ENCODE results near the gene ZIC5. TPM values are rescaled to one million over a fixed set of nuclear protein-coding genes. Genes with fewer than 3 reads are reported as not detected.

The ZIC5 gene
- total RNA-seq, 1 donor from 2014 or later, result under 0.01 TPM

GRCh38 chr13:99987154-99988019 lies 15.8 kb upstream of the ZIC5 start:
- no peak for DNase-seq (ENCODE audit: low read depth in 2 of 2)

- no peak for DNase-seq (ENCODE audit: low read depth in 2 of 2)
Measured at GRCh38 chr13:99986741-99987140, 15.2 kb upstream of the ZIC5 start.

GRCh38 chr13:99985886-99986527 lies 14.4 kb upstream of the ZIC5 start:
- no peak for DNase-seq (ENCODE audit: low read depth in 2 of 2)

- DNase-seq (ENCODE audit: low read depth in 2 of 2), result no peak
Measured at GRCh38 chr13:99985241-99985874, 13.8 kb upstream of the ZIC5 start.

- DNase-seq (ENCODE audit: low read depth in 2 of 2), result no peak
Measured at GRCh38 chr13:99984461-99985240, 13.1 kb upstream of the ZIC5 start.

GRCh38 chr13:99983499-99984401 lies 12.2 kb upstream of the ZIC5 start:
- peak in 1 of 2 donors; percentile 17 for DNase-seq (ENCODE audit: low read depth in 2 of 2)

- peak in 1 of 2 donors; percentile 55 for DNase-seq (ENCODE audit: low read depth in 2 of 2)
Measured at GRCh38 chr13:99982731-99983498, 11.3 kb upstream of the ZIC5 start.

- DNase-seq (ENCODE audit: low read depth in 2 of 2), result peak; percentile 31 to 59
Measured at GRCh38 chr13:99982036-99982730, 10.6 kb upstream of the ZIC5 start.

GRCh38 chr13:99981735-99982035 lies 10.1 kb upstream of the ZIC5 start, which contains the start of gene ZIC2:
ZIC2 (plus strand) TSS chr13:99981784; CDS start chr13:99982065, 281 bp downstream.
- DNase-seq (ENCODE audit: low read depth in 2 of 2), result no peak

- DNase-seq (ENCODE audit: low read depth in 2 of 2), result peak; percentile 36 to 65
Measured at GRCh38 chr13:99980824-99981734, 9.5 kb upstream of the ZIC5 start.

- DNase-seq (ENCODE audit: low read depth in 2 of 2), result peak; percentile 75 to 88
Measured at GRCh38 chr13:99980201-99980823, 8.7 kb upstream of the ZIC5 start.

GRCh38 chr13:99979453-99980200 lies 8.1 kb upstream of the ZIC5 start:
- peak in 1 of 2 donors; percentile 29 for DNase-seq (ENCODE audit: low read depth in 2 of 2)

GRCh38 chr13:99978799-99979452 lies 7.4 kb upstream of the ZIC5 start:
- DNase-seq (ENCODE audit: low read depth in 2 of 2), result no peak

- no peak for DNase-seq (ENCODE audit: low read depth in 2 of 2)
Measured at GRCh38 chr13:99977912-99978798, 6.6 kb upstream of the ZIC5 start.

GRCh38 chr13:99977334-99977911 lies 5.9 kb upstream of the ZIC5 start:
- no peak for DNase-seq (ENCODE audit: low read depth in 2 of 2)
